Measurements from ENCODE around the gene SHTN1.

Gene SHTN1

DNA sequence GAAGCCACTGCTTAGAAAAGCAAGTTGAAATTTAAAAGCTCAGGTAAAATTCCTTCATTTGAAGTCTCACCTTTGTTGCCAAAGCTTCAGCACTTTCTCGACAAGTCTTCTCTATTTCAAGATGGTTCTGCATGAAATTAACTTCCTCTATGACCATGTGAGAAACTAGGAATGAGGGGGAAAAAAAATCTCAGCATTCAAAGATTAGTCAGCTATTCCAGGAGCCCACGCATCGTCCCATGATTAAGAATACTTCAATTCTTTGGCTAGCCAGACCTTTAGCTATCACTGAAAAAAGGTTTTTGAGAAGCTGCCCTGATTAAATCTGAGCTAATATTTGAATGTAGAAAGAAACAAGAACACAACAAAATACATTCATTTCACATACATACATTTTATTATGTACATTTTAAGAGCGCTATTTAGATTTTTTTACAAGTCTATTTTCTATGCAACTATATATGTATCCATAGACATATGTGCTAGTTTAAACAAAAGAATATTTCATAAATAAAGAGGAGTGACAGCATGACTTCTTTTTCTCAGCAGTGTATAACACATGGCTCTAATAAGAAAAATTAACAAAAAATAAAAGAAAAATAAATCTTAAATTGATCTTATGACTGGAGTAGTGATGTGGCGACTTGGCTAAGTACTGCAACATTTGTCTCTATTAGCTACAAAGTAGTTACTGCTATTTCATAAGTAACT is 44.8 kb downstream of the SHTN1 start:
- Histone ChIP-seq H3K4me3 (replicated peaks; ENCODE audit: insufficient read depth, low read length) (no peak overlapping the region), H3K27ac (replicated peaks) (no peak overlapping the region), H3K27me3 (ENCODE audit: insufficient read depth, poor library complexity, severe bottlenecking) (no peaks in the 10 kb centered on the region)
- no peak for DNase-seq (ENCODE audit: low read depth in 1 of 2, low spot score in 1 of 2)
- TF ChIP-seq POLR2AphosphoS5 (IDR thresholded peaks at IDR 0.05; ENCODE audit: low read depth), result no peak
- no peak for TF ChIP-seq GABPA (IDR thresholded peaks at IDR 0.05; ENCODE audit: low read depth)
- TF ChIP-seq SPI1 (IDR thresholded peaks at IDR 0.05; ENCODE audit: borderline replicate concordance, low read depth), result no peak
- TF ChIP-seq CTCF (IDR thresholded peaks at IDR 0.05; ENCODE audit: insufficient read depth, low read length), result no peak
- TF ChIP-seq REST (IDR thresholded peaks at IDR 0.05; ENCODE audit: insufficient replicate concordance, low read depth), result no peak

- TF ChIP-seq POLR2AphosphoS5 (IDR thresholded peaks at IDR 0.05; ENCODE audit: low read depth) (no peak), CTCF (IDR thresholded peaks at IDR 0.05; ENCODE audit: insufficient read depth, low read length) (no peak), SPI1 (IDR thresholded peaks at IDR 0.05; ENCODE audit: borderline replicate concordance, low read depth) (no peak)
- Histone ChIP-seq H3K27me3 (ENCODE audit: insufficient read depth, poor library complexity, severe bottlenecking) (no peaks in the 10 kb centered on the region), H3K27ac (replicated peaks) (no peak overlapping the region), H3K4me3 (replicated peaks; ENCODE audit: insufficient read depth, low read length) (no peak overlapping the region)
- no peak for DNase-seq (ENCODE audit: low read depth in 1 of 2, low spot score in 1 of 2)
Observed at GRCh38 chr10:116952729-116953128, 52.3 kb downstream of the SHTN1 start.

DNA sequence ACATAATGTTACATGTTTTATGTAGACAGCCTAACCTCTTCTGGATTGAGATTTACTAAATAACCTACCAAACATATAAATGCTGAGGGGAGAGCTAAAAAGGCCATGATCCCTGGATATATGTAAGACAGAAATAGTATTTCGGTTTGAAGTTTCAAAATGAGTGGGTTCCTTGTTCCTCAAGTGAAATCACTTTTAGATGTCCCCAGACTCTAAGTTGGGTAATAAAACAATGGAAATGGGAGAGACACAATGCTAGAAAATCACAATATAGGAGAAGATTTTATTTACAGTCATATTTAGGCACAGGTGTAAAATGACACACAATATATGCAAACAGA is 56.5 kb downstream of the SHTN1 start:
- H3K27ac ChIP-seq (replicated peaks), result no peak overlapping the region
- H3K4me3 ChIP-seq (replicated peaks; ENCODE audit: insufficient read depth, low read length), result no peak overlapping the region
- TF ChIP-seq REST (IDR thresholded peaks at IDR 0.05; ENCODE audit: insufficient replicate concordance, low read depth) (no peak), POLR2AphosphoS5 (IDR thresholded peaks at IDR 0.05; ENCODE audit: low read depth) (no peak), SPI1 (IDR thresholded peaks at IDR 0.05; ENCODE audit: borderline replicate concordance, low read depth) (no peak), GABPA (IDR thresholded peaks at IDR 0.05; ENCODE audit: low read depth) (no peak), CTCF (IDR thresholded peaks at IDR 0.05; ENCODE audit: insufficient read depth, low read length) (no peak)
- DNase-seq (ENCODE audit: low read depth in 1 of 2, low spot score in 1 of 2), result no peak
- H3K27me3 ChIP-seq (ENCODE audit: insufficient read depth, poor library complexity, severe bottlenecking), result no peaks in the 10 kb centered on the region
